ENCODE results near the gene MCTP1.

GRCh38 chr5:95045181-95045965 lies 239.5 kb downstream of the MCTP1 start:
- TF ChIP-seq CTCF (IDR thresholded peaks at IDR 0.05) (no peak), POLR2A (IDR thresholded peaks at IDR 0.05) (no peak), POLR2AphosphoS5 (IDR thresholded peaks at IDR 0.05) (no peak)

Measured in transverse colon (tissue), 4 donors.